Activated CD8-positive, alpha-beta memory T cell treated with anti-CD3 and anti-CD28 coated beads for 48 hours (primary cell): ENCODE data around the gene DNAH8.
"Not testable (repeated sequence)": the region's sequence is repeated elsewhere in the genome, so short reads cannot be mapped to it uniquely, and the experiment has no call there.

Source experiments
- DNase-seq, 3 experiments: peaks; one replicate each; pipeline ENCODE4 v3.0.0-alpha.2; 2020; ENCODE audit warnings: low read depth in 2 of 3, low spot score in 2 of 3

The DNAH8 gene

GRCh38 chr6:38901802-38902522, 186.9 kb downstream of the DNAH8 start:
- DNase-seq: no peak

- DNase-seq: no peak
Observed at GRCh38 chr6:38906582-38906981, 191.5 kb downstream of the DNAH8 start.

- DNase-seq: no peak
Observed at GRCh38 chr6:38907264-38907663, 192.2 kb downstream of the DNAH8 start.

GRCh38 chr6:38909015-38909730, 194.1 kb downstream of the DNAH8 start:
- DNase-seq: no peak

- no peak for DNase-seq
Observed at GRCh38 chr6:38910207-38910606, 195.1 kb downstream of the DNAH8 start.

- DNase-seq: no peak
Observed at GRCh38 chr6:38912378-38912777, 197.3 kb downstream of the DNAH8 start.

- no peak for DNase-seq
Observed at GRCh38 chr6:38915205-38915925, 200.3 kb downstream of the DNAH8 start.

GRCh38 chr6:38921540-38921939, 206.4 kb downstream of the DNAH8 start:
- not testable (repeated sequence) for DNase-seq

- no peak for DNase-seq
Observed at GRCh38 chr6:38924791-38925509, 209.8 kb downstream of the DNAH8 start.

- DNase-seq: no peak
Observed at GRCh38 chr6:38929560-38929959, 214.4 kb downstream of the DNAH8 start.

- no peak for DNase-seq
Observed at GRCh38 chr6:38933426-38933825, 218.3 kb downstream of the DNAH8 start.

GRCh38 chr6:38935051-38935450, 219.9 kb downstream of the DNAH8 start:
- DNase-seq: no peak

GRCh38 chr6:38937839-38938613, 222.9 kb downstream of the DNAH8 start:
- DNase-seq: no peak

- no peak for DNase-seq
Observed at GRCh38 chr6:38938741-38939140, 223.6 kb downstream of the DNAH8 start.

- DNase-seq: no peak
Observed at GRCh38 chr6:38942442-38942841, 227.3 kb downstream of the DNAH8 start.

GRCh38 chr6:38942965-38943364, 227.9 kb downstream of the DNAH8 start:
- DNase-seq: no peak

GRCh38 chr6:38943964-38944363, 228.9 kb downstream of the DNAH8 start:
- no peak for DNase-seq

GRCh38 chr6:38944655-38945279, 229.7 kb downstream of the DNAH8 start:
- DNase-seq: no peak

- no peak for DNase-seq
Observed at GRCh38 chr6:38955861-38956260, 240.8 kb downstream of the DNAH8 start.

GRCh38 chr6:38957426-38957825, 242.3 kb downstream of the DNAH8 start:
- no peak for DNase-seq
